ENCODE measurements around the gene IAPP. TPM values are rescaled to one million over a fixed set of nuclear protein-coding genes. Genes with fewer than 3 reads are reported as not detected.

Gene IAPP
- polyA plus RNA-seq, 3 donors = not detected

GRCh38 chr12:21324551-21324950, 48.2 kb upstream of the IAPP start:
- H2AFZ ChIP-seq (ENCODE audit: insufficient read depth, low read depth, low read length, poor library complexity, severe bottlenecking) = no peak overlapping the region
- TF ChIP-seq, protein P1, sequence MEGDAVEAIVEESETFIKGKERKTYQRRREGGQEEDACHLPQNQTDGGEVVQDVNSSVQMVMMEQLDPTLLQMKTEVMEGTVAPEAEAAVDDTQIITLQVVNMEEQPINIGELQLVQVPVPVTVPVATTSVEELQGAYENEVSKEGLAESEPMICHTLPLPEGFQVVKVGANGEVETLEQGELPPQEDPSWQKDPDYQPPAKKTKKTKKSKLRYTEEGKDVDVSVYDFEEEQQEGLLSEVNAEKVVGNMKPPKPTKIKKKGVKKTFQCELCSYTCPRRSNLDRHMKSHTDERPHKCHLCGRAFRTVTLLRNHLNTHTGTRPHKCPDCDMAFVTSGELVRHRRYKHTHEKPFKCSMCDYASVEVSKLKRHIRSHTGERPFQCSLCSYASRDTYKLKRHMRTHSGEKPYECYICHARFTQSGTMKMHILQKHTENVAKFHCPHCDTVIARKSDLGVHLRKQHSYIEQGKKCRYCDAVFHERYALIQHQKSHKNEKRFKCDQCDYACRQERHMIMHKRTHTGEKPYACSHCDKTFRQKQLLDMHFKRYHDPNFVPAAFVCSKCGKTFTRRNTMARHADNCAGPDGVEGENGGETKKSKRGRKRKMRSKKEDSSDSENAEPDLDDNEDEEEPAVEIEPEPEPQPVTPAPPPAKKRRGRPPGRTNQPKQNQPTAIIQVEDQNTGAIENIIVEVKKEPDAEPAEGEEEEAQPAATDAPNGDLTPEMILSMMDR (IDR thresholded peaks at IDR 0.05) = no peak
- DNase-seq = no peak
- H3K9ac ChIP-seq (ENCODE audit: insufficient read depth, low read length, poor library complexity, severe bottlenecking) = no peak overlapping the region
- H3K36me3 ChIP-seq (replicated peaks in 1 of 2; ENCODE audit: control insufficient read depth in 1 of 2, insufficient read depth in 2 of 2, low read length in 2 of 2) = no peaks in the 10 kb centered on the region
- no peaks in the 10 kb centered on the region for H3K27me3 ChIP-seq (ENCODE audit: control insufficient read depth in 2 of 2, insufficient read depth in 2 of 2, low read length in 2 of 2)
- Mint-ChIP-seq H3K27ac (no peak overlapping the region), H3K36me3 (no peaks in the 10 kb centered on the region), H3K4me1 (no peaks in the 10 kb centered on the region), H3K4me3 (no peak overlapping the region), H3K27me3 (ENCODE audit: low read depth in 3 of 3) (peaks cover 0 to 1% (median 0%) of the 10 kb centered on the region in 3 donors), H3K9me3 (peaks cover 5 to 27% (median 14%) of the 10 kb centered on the region in 7 donors)
- no peak overlapping the region for H3K4me3 ChIP-seq (replicated peaks in 1 of 3; ENCODE audit: low read depth in 2 of 3, low read length in 3 of 3)
- no CpG with 5 or more reads among the region's 1 CpG for WGBS (ENCODE audit: insufficient coverage)
- H3K4me2 ChIP-seq (replicated peaks; ENCODE audit: extremely low read depth, low read length, poor library complexity, severe bottlenecking) = no peak overlapping the region
- H3K9me3 ChIP-seq (replicated peaks in 1 of 2; ENCODE audit: control insufficient read depth in 1 of 2, insufficient read depth in 1 of 2, low read length in 2 of 2) = peaks cover 19 to 21% of the 10 kb centered on the region in 2 donors
- H3K4me1 ChIP-seq (ENCODE audit: control insufficient read depth in 1 of 2, insufficient read depth in 2 of 2, low read length in 2 of 2) = no peaks in the 10 kb centered on the region
- no peak overlapping the region for H3K27ac ChIP-seq (ENCODE audit: low read depth in 1 of 2, low read length in 2 of 2)
- H4K20me1 ChIP-seq (ENCODE audit: insufficient read depth, low read length) = no peaks in the 10 kb centered on the region
- no peaks in the 10 kb centered on the region for H3K79me2 ChIP-seq (ENCODE audit: insufficient read depth, low read length)
- intact Hi-C loops (cut with micrococcal nuclease) = no loop called here

GRCh38 chr12:21328578-21328977, 44.1 kb upstream of the IAPP start:
- no peak overlapping the region for H3K4me3 ChIP-seq (replicated peaks in 1 of 3; ENCODE audit: low read depth in 2 of 3, low read length in 3 of 3)
- Mint-ChIP-seq H3K9me3 (peaks cover 9 to 37% (median 25%) of the 10 kb centered on the region in 7 donors), H3K27me3 (ENCODE audit: low read depth in 3 of 3) (peaks cover 0 to 1% (median 0%) of the 10 kb centered on the region in 3 donors), H3K27ac (no peak overlapping the region), H3K4me1 (no peaks in the 10 kb centered on the region), H3K4me3 (no peak overlapping the region), H3K36me3 (no peaks in the 10 kb centered on the region)
- TF ChIP-seq, protein P1 (IDR thresholded peaks at IDR 0.05) = no peak
- H2AFZ ChIP-seq (ENCODE audit: insufficient read depth, low read depth, low read length, poor library complexity, severe bottlenecking) = no peak overlapping the region
- H3K4me2 ChIP-seq (replicated peaks; ENCODE audit: extremely low read depth, low read length, poor library complexity, severe bottlenecking) = no peak overlapping the region
- H3K79me2 ChIP-seq (ENCODE audit: insufficient read depth, low read length) = no peaks in the 10 kb centered on the region
- H4K20me1 ChIP-seq (ENCODE audit: insufficient read depth, low read length) = no peaks in the 10 kb centered on the region
- no peak for DNase-seq
- H3K27me3 ChIP-seq (ENCODE audit: control insufficient read depth in 2 of 2, insufficient read depth in 2 of 2, low read length in 2 of 2) = no peaks in the 10 kb centered on the region
- H3K9me3 ChIP-seq (replicated peaks in 1 of 2; ENCODE audit: control insufficient read depth in 1 of 2, insufficient read depth in 1 of 2, low read length in 2 of 2) = peaks cover 23 to 36% of the 10 kb centered on the region in 2 donors
- H3K4me1 ChIP-seq (ENCODE audit: control insufficient read depth in 1 of 2, insufficient read depth in 2 of 2, low read length in 2 of 2) = no peaks in the 10 kb centered on the region
- intact Hi-C loops (cut with micrococcal nuclease) = no loop called here
- no peaks in the 10 kb centered on the region for H3K36me3 ChIP-seq (replicated peaks in 1 of 2; ENCODE audit: control insufficient read depth in 1 of 2, insufficient read depth in 2 of 2, low read length in 2 of 2)
- H3K27ac ChIP-seq (ENCODE audit: low read depth in 1 of 2, low read length in 2 of 2) = no peak overlapping the region
- H3K9ac ChIP-seq (ENCODE audit: insufficient read depth, low read length, poor library complexity, severe bottlenecking) = no peak overlapping the region

All from CD14-positive monocyte (primary cell).